GM12874 (cell line): Measurements from ENCODE around the gene PHF20.

Experiments
- TF ChIP-seq, protein P1 (sequence below): IDR thresholded peaks from 2 replicates; pipeline ENCODE4 v1.5.1; 2011; ENCODE audit warnings: low read depth, mild to moderate bottlenecking, control low read depth, low read length, moderate library complexity; ENCODE audit not compliant: insufficient read depth

Gene PHF20

GRCh38 chr20:35796571-35796970, 24.8 kb downstream of the PHF20 start:
- TF ChIP-seq, protein P1, sequence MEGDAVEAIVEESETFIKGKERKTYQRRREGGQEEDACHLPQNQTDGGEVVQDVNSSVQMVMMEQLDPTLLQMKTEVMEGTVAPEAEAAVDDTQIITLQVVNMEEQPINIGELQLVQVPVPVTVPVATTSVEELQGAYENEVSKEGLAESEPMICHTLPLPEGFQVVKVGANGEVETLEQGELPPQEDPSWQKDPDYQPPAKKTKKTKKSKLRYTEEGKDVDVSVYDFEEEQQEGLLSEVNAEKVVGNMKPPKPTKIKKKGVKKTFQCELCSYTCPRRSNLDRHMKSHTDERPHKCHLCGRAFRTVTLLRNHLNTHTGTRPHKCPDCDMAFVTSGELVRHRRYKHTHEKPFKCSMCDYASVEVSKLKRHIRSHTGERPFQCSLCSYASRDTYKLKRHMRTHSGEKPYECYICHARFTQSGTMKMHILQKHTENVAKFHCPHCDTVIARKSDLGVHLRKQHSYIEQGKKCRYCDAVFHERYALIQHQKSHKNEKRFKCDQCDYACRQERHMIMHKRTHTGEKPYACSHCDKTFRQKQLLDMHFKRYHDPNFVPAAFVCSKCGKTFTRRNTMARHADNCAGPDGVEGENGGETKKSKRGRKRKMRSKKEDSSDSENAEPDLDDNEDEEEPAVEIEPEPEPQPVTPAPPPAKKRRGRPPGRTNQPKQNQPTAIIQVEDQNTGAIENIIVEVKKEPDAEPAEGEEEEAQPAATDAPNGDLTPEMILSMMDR = no peak

- TF ChIP-seq, protein P1 = no peak
Measured at GRCh38 chr20:35801865-35802264, 30.1 kb downstream of the PHF20 start.

- TF ChIP-seq, protein P1 = no peak
Measured at GRCh38 chr20:35806075-35806474, 34.3 kb downstream of the PHF20 start.

- TF ChIP-seq, protein P1 = no peak
Measured at GRCh38 chr20:35807877-35808276, 36.1 kb downstream of the PHF20 start.

GRCh38 chr20:35820715-35821114, 48.9 kb downstream of the PHF20 start:
- TF ChIP-seq, protein P1 = no peak

- TF ChIP-seq, protein P1 = no peak
Measured at GRCh38 chr20:35821807-35822242, 50.0 kb downstream of the PHF20 start.

- TF ChIP-seq, protein P1 = no peak
Measured at GRCh38 chr20:35823147-35823546, 51.3 kb downstream of the PHF20 start.

DNA sequence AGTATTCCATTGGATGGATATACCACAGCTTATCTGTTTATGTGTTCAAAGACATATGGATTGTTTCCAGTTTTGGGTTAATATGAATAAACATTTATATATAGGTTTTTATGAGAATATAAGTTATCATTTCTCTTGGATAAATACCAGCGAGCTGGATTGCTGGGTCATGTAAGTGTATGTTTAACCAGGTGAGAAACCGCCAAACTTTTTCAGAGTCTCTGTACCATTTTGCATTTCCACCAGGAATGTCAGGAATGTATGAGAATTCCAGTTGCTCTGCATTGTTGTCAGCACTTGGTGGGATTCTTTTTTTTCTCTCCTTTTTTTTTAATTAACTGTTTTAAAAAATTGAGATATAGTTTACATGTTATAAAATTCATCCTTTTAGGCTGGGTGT, 52.1 kb downstream of the PHF20 start:
- TF ChIP-seq, protein P1 = no peak
